GM11168 (cell line): Measurements from ENCODE around the gene GPR37.

Source experiments
- in situ Hi-C: fragments of 300-500 bp; cut with MboI; formaldehyde crosslinking; loops from one replicate; pipeline ENCODE4 v1.12.0; 2022; ENCODE audit warnings: low sequenced_read_pairs; ENCODE audit not compliant: unreplicated experiment

The GPR37 gene

GRCh38 chr7:124738639-124739038 lies 27.0 kb downstream of the GPR37 start:
- in situ Hi-C loops = no loop called here

GRCh38 chr7:124737760-124738300 lies 27.8 kb downstream of the GPR37 start:
- in situ Hi-C loops = no loop called here

GRCh38 chr7:124728610-124729009 lies 37.0 kb downstream of the GPR37 start:
- in situ Hi-C loops = no loop called here

- in situ Hi-C loops = no loop called here
Observed at GRCh38 chr7:124724507-124725192, 40.9 kb downstream of the GPR37 start.

- in situ Hi-C loops = no loop called here
Observed at GRCh38 chr7:124724079-124724478, 41.5 kb downstream of the GPR37 start.

- in situ Hi-C loops = no loop called here
Observed at GRCh38 chr7:124723012-124723411, 42.6 kb downstream of the GPR37 start.

GRCh38 chr7:124722292-124722691 lies 43.3 kb downstream of the GPR37 start:
- in situ Hi-C loops = no loop called here

GRCh38 chr7:124720195-124720594 lies 45.4 kb downstream of the GPR37 start:
- in situ Hi-C loops = no loop called here

GRCh38 chr7:124718032-124718766 lies 47.4 kb downstream of the GPR37 start:
- in situ Hi-C loops = no loop called here

GRCh38 chr7:124716894-124717293 lies 48.7 kb downstream of the GPR37 start:
- in situ Hi-C loops = no loop called here

- in situ Hi-C loops = no loop called here
Observed at GRCh38 chr7:124713086-124713485, 52.5 kb downstream of the GPR37 start.

GRCh38 chr7:124712017-124712416 lies 53.6 kb downstream of the GPR37 start:
- in situ Hi-C loops = no loop called here

- in situ Hi-C loops = no loop called here
Observed at GRCh38 chr7:124702385-124702784, 63.2 kb downstream of the GPR37 start.

- in situ Hi-C loops = no loop called here
Observed at GRCh38 chr7:124701955-124702354, 63.6 kb downstream of the GPR37 start.

- in situ Hi-C loops = no loop called here
Observed at GRCh38 chr7:124700655-124701054, 64.9 kb downstream of the GPR37 start.

- in situ Hi-C loops = no loop called here
Observed at GRCh38 chr7:124698964-124699363, 66.6 kb downstream of the GPR37 start.

- in situ Hi-C loops = no loop called here
Observed at GRCh38 chr7:124697746-124698145, 67.8 kb downstream of the GPR37 start.
